LNCaP clone FGC (cell line): ENCODE data around the gene MT1F.
"Not testable (repeated sequence)": the region's sequence is repeated elsewhere in the genome, so short reads cannot be mapped to it uniquely, and the experiment has no call there.

Experiments
- DNase-seq: peaks from one replicate; pipeline ENCODE4 v3.0.0-alpha.2; 2011; ENCODE audit warnings: low read depth
- H3K4me3 ChIP-seq: 2 replicates; pipeline ENCODE4 v1.5.1; 2011; ENCODE audit warnings: mild to moderate bottlenecking, low read depth, low read length, control low read depth
- CTCF ChIP-seq: IDR thresholded peaks from 2 replicates; pipeline ENCODE4 v1.5.1; 2012; ENCODE audit warnings: mild to moderate bottlenecking; ENCODE audit not compliant: control insufficient read depth, insufficient read depth; ENCODE audit errors: extremely low read depth

Gene MT1F

DNA sequence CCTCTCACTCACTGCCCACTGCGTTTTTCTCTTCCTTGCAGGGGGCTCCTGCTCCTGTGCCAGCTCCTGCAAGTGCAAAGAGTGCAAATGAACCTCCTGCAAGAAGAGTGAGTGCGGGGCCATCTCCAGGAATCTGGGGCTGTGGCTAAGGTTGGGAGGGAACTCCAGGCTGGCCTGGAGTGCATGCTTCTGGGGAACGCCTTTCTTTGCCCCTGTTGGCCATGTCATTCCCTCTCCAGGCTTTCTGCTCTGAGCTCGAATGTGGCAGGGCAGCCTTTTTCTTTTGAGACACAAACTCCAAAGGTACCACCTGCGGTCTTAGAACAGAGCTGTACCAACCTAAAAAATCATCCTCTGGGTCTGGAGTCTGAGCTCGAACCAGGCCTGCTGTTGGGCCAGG is 39.6 kb upstream of the MT1F start:
- H3K4me3 ChIP-seq, result no peak overlapping the region
- DNase-seq, result no peak
- TF ChIP-seq CTCF, result no peak

- H3K4me3 ChIP-seq, result no peak overlapping the region
- no peak for TF ChIP-seq CTCF
- DNase-seq, result no peak
Measured at GRCh38 chr16:56620339-56620897, 37.3 kb upstream of the MT1F start.

DNA sequence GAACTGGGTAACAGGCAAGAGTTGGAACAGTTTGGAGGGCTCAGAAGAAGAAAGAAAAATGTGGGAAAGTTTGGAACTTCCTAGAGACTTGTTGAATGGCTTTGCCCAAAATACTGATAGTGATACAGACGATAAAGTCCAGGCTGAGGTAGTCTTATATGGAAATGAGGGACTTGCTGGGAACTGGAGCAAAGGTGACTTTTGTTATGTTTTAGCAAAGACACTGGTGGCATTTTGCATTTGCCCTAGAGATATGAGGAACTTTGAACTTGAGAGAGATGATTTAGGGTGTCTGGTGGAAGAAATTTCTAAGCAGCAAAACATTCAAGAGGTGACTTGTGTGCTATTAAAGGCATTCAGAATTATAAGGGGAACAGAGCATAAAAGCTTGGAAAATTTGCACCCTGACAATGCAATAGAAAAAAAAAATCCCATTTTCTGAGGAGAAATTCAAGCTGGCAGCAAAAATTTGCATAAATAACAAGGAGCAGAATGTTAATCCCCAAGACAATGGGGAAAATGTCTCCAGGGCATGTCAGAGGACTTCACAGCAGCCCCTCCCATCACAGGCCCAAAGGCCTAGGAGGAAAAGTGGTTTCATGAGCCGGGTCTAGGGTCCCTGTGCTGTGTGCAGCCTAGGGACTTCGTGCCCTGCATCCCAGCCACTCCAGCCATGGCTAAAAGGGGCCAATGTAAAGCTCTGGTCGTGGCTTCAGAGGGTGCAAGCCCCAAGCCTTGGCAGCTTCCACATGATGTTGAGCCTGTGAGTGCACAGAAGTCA is 35.9 kb upstream of the MT1F start:
- H3K4me3 ChIP-seq, DNase-seq: not testable (repeated sequence)

GRCh38 chr16:56623184-56623583 is 34.6 kb upstream of the MT1F start:
- not testable (repeated sequence) for DNase-seq, H3K4me3 ChIP-seq

- no peak for DNase-seq
- H3K4me3 ChIP-seq, result no peak overlapping the region
- TF ChIP-seq CTCF, result no peak
Measured at GRCh38 chr16:56623637-56624036, 34.1 kb upstream of the MT1F start.

DNA sequence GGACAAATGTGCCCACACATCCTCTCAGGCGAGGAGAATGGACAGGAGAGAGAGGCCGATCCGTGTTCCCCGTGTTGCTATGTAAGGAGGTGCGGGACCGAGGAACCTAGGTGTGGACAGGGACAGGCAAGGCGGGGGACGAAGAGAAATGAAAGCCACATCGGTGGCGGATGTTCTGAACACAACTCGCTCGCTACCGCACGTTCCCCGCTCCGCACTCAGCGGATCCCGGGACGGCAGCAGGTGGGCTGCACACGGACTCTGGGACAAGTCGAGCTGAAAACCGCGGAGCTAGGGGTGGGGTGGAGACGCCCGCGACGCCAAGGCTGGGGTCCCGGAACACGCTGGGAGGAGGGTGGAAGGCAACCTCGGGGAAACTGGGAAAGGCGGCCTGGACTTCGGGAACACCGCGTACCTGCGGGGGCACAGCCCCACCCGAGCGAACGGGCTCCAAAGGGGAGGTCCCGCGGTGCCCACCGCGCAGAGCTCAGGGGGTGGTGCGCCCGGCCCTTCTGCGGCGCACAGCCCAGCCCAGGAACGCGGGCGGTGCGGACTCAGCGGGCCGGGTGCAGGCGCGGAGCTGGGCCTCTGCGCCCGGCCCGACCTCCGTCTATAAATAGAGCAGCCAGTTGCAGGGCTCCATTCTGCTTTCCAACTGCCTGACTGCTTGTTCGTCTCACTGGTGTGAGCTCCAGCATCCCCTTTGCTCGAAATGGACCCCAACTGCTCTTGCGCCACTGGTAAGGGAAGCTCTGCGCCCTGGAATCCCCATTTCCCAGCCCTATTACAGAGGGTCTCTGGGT is 32.4 kb upstream of the MT1F start, which contains the start of gene MT1E:
TSS of gene MT1E (plus strand) at position 642 of the 803 bp plus-strand sequence. CDS start at position 713, 71 bp downstream.
- H3K4me3 ChIP-seq, result no peak within 1 kb of the TSS
- no peak for DNase-seq
- no peak for TF ChIP-seq CTCF

DNA sequence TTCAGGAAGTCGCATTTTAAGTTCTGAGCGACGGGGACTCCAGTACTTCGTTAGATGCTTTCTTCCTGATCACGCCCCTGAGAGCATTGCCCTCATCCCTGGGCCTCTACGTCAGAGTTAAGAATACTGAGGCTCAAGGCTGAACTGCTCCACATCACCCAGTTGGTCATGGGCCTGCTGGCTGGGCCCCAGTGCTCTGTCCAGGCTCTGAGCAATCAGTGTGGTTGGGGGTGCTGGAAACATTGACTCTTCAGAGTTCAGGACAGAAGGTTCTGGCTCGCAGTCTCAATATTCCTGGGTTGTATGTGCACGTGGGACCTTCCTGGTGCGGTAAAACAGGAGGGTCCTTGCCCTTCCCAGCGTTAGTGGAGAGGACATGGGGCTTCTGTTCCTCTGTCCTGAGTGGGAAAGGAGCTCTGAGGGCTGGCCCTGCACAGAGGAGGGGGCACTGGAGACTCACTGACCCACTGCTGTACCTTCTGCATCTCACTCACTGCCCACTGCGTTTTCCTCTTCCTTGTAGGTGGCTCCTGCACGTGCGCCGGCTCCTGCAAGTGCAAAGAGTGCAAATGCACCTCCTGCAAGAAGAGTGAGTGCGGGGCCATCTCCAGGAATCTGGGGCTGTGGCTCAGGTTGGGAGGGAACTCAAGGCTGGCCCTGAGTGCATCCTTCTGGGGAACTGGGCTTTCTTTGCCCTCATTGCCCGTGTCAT is 31.7 kb upstream of the MT1F start:
- H3K4me3 ChIP-seq, result no peak overlapping the region
- no peak for DNase-seq
- no peak for TF ChIP-seq CTCF
